Ishikawa (cell line): ENCODE measurements around the gene DROSHA.

Experiments
- CEBPB ChIP-seq: IDR thresholded peaks from 2 replicates; pipeline ENCODE4 v1.6.1; 2012
- EGR1 ChIP-seq: IDR thresholded peaks from 2 replicates; pipeline ENCODE4 v1.6.1; 2012
- EP300 ChIP-seq: IDR thresholded peaks from 2 replicates; pipeline ENCODE4 v1.6.1; 2012; ENCODE audit warnings: borderline replicate concordance
- FOXM1 ChIP-seq: IDR thresholded peaks from 2 replicates; pipeline ENCODE4 v1.6.1; 2012; ENCODE audit warnings: low read depth, borderline replicate concordance
- RAD21 ChIP-seq: IDR thresholded peaks from 2 replicates; pipeline ENCODE4 v1.6.1; 2012; ENCODE audit warnings: low read depth
- REST ChIP-seq: IDR thresholded peaks from 2 replicates; pipeline ENCODE4 v1.6.1; 2012; ENCODE audit warnings: low read depth, mild to moderate bottlenecking
- TEAD4 ChIP-seq: IDR thresholded peaks from 2 replicates; pipeline ENCODE4 v1.6.1; 2012
- YY1 ChIP-seq: IDR thresholded peaks from 2 replicates; pipeline ENCODE4 v1.6.1; 2012; ENCODE audit warnings: low read depth
- TF ChIP-seq, protein P1 (sequence below): IDR thresholded peaks from 2 replicates; pipeline ENCODE4 v1.6.1; 2012

DNA sequence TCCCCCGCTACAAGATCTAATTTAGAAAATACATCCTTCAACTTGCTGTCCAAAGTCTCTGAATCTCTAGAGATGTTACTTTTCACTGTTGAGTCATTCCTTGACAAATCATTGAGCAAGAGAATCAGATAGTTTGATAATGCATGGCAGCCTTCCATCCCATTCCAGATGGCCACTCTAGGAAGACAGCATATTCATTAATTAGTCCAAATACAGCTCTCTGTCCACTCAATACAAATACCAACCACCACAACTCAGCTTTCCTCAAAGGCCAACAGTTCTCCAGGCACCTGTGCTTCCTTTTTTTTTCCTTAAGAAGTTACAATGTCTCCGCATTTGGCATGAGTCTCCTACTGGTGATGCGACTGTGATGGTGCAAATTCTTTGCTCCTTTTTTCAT, 72.3 kb downstream of the DROSHA start:
- TF ChIP-seq YY1 (no peak), REST (no peak), FOXM1 (no peak), EGR1 (no peak), EP300 (no peak), RAD21 (no peak), CEBPB (no peak), TEAD4 (no peak)
- TF ChIP-seq, protein P1, sequence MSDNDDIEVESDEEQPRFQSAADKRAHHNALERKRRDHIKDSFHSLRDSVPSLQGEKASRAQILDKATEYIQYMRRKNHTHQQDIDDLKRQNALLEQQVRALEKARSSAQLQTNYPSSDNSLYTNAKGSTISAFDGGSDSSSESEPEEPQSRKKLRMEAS: no peak
